Thyroid gland (tissue), 4 donors: ENCODE results near the gene AKNA.

Experiments
- POLR2A ChIP-seq, 2 donors: fragments of 450-650 bp; IDR thresholded peaks; one replicate each; pipeline ENCODE4 v1.6.1; 2017; ENCODE audit warnings: antibody characterized with exemption in 2 of 2, mild to moderate bottlenecking in 2 of 2, moderate library complexity in 1 of 2
- TF ChIP-seq, protein P1 (sequence below), 6 experiments: fragments of 200-600 bp in 3 of 6; fragments of 450-650 bp in 3 of 6; sonication (generic) in 3 of 6; IDR thresholded peaks; one replicate each; pipeline ENCODE4 v1.5.1; 2016 to 2019; ENCODE audit warnings: antibody characterized with exemption in 6 of 6, mild to moderate bottlenecking in 2 of 6, inconsistent platforms in 1 of 6, moderate library complexity in 1 of 6

DNA sequence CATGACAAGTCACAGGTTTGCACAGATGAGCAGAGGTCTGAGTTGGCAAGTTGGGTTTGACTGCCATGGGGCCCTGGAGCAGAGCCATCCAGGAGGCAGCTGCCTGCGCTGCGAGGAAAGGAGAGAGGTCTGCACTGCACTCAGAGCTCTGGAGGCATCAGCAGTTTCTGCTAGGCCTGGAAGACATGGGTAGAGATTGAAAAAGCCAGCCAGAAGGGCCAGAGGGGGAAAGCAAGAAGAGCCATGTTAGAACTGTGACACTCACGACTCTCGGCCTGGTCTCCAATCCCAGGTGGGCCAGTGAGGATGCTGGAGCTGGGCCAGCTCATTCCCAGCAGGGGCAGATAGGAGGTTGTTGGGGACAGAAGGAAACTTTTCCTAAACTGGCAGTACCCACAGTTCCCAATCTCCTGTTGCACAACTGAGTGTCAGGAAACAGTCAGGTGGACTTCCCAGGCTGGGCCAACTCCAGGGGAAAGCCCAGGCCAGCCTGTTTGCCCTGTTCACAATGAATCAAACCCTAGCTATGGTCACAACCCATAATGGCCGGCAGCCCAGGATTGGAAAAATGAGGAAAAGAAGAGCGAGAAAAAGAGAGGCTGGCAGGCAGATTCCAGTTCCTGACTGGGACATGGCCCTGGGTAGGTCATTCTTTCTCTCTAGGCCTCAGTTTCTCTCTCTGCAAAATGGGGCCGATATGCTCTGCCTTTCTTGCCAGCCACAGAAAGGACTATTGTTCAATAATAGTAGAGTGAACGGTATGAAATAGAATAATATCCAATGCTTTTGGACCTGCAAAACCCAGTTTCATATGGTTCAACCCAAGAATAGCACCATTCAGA, 72.7 kb downstream of the AKNA start:
- TF ChIP-seq, protein P1, sequence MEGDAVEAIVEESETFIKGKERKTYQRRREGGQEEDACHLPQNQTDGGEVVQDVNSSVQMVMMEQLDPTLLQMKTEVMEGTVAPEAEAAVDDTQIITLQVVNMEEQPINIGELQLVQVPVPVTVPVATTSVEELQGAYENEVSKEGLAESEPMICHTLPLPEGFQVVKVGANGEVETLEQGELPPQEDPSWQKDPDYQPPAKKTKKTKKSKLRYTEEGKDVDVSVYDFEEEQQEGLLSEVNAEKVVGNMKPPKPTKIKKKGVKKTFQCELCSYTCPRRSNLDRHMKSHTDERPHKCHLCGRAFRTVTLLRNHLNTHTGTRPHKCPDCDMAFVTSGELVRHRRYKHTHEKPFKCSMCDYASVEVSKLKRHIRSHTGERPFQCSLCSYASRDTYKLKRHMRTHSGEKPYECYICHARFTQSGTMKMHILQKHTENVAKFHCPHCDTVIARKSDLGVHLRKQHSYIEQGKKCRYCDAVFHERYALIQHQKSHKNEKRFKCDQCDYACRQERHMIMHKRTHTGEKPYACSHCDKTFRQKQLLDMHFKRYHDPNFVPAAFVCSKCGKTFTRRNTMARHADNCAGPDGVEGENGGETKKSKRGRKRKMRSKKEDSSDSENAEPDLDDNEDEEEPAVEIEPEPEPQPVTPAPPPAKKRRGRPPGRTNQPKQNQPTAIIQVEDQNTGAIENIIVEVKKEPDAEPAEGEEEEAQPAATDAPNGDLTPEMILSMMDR (IDR thresholded peaks at IDR 0.05), result no peak
- TF ChIP-seq POLR2A (IDR thresholded peaks at IDR 0.05), result no peak
